Stimulated activated CD4-positive, alpha-beta T cell treated with anti-CD3 and anti-CD28 coated beads, Interleukin-15, amount 100 ng/mL, for 48 hours (primary cell): ENCODE measurements around the gene NDUFAF8.

ENCODE experiments used
- DNase-seq, 2 donors: peaks; one replicate each; pipeline ENCODE4 v3.0.0-alpha.2; 2020; ENCODE audit warnings: low read depth in 2 of 2

NDUFAF8 gene

GRCh38 chr17:81251709-81252301 lies 12.7 kb downstream of the NDUFAF8 start:
- no peak for DNase-seq

- no peak for DNase-seq
Measured at GRCh38 chr17:81252326-81252986, 13.3 kb downstream of the NDUFAF8 start.

- no peak for DNase-seq
Measured at GRCh38 chr17:81252987-81253329, 13.8 kb downstream of the NDUFAF8 start.

- DNase-seq = peak in 1 of 2 donors; percentile 46
Measured at GRCh38 chr17:81253358-81254131, 14.4 kb downstream of the NDUFAF8 start.

GRCh38 chr17:81254955-81255717 lies 16.0 kb downstream of the NDUFAF8 start:
- no peak for DNase-seq

- DNase-seq = no peak
Measured at GRCh38 chr17:81256616-81257015, 17.5 kb downstream of the NDUFAF8 start.

- no peak for DNase-seq
Measured at GRCh38 chr17:81257533-81257932, 18.4 kb downstream of the NDUFAF8 start.

GRCh38 chr17:81258292-81258691 lies 19.2 kb downstream of the NDUFAF8 start:
- DNase-seq = no peak

GRCh38 chr17:81259058-81259605 lies 20.0 kb downstream of the NDUFAF8 start:
- no peak for DNase-seq

- DNase-seq = no peak
Measured at GRCh38 chr17:81260171-81260570, 21.1 kb downstream of the NDUFAF8 start.

GRCh38 chr17:81260641-81261040 lies 21.5 kb downstream of the NDUFAF8 start:
- DNase-seq = no peak

GRCh38 chr17:81261096-81261495 lies 22.0 kb downstream of the NDUFAF8 start:
- DNase-seq = no peak

- no peak for DNase-seq
Measured at GRCh38 chr17:81261582-81262336, 22.6 kb downstream of the NDUFAF8 start.

GRCh38 chr17:81263371-81264181 lies 24.5 kb downstream of the NDUFAF8 start:
- DNase-seq = no peak

- DNase-seq = no peak
Measured at GRCh38 chr17:81264640-81265039, 25.5 kb downstream of the NDUFAF8 start.

GRCh38 chr17:81265576-81265975 lies 26.5 kb downstream of the NDUFAF8 start:
- DNase-seq = no peak

GRCh38 chr17:81267390-81268067 lies 28.4 kb downstream of the NDUFAF8 start:
- DNase-seq = no peak

GRCh38 chr17:81270279-81270678 lies 31.2 kb downstream of the NDUFAF8 start:
- no peak for DNase-seq

GRCh38 chr17:81271226-81271625 lies 32.1 kb downstream of the NDUFAF8 start:
- DNase-seq = no peak

GRCh38 chr17:81272616-81273015 lies 33.5 kb downstream of the NDUFAF8 start:
- no peak for DNase-seq
